ENCODE results near the gene WDR88. TPM values are rescaled to one million over a fixed set of nuclear protein-coding genes. Genes with fewer than 3 reads are reported as not detected.

The WDR88 gene
- total and polyA plus RNA-seq, 2 donors from 2014 or later: not detected

DNA sequence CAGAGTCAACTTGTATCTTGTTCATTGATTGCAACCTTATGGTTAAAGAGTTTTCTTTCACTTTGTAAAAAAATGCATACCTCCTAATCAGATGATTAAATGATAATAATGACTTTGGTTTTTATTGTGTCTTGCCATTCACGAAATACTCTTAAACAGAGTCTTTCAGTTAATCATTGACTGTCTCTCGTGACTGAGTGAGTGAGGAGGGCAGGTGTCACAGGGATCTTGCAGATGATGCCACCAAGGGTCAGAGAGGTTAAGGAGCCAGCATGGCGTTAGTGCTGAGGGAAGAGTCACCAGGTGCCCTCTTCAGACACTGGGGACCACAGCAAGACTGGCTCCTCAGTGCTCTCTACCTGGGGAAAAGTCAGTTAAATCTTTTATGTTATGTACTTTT lies 42.9 kb upstream of the WDR88 start:
- no peak for FAIRE-seq
- H3K36me3 ChIP-seq (ENCODE audit: control insufficient read depth in 2 of 3, insufficient read depth in 3 of 3, low read length in 3 of 3): peaks cover 0 to 34% (median 9%) of the 10 kb centered on the region in 3 donors

DNA sequence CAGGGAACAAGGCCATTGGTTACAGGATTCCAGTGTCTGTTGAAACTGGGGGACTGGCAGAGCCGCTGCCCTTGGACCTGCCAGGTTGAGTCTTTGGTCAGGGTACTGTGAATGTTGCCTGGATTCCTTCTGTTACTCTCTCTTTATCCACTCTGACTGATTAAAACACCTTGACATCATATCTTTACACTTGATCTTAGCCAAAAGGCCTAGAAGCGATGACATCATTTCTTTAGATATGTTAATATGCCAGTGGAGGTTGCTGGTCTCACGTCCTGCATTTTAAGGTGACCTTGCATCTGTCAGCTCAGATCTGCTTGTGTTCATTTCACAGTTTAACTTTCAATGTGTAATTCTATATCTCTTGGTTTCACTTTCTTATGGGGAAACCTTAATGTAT lies 41.7 kb upstream of the WDR88 start:
- no peak for DNase-seq
- Histone ChIP-seq H3K9me3 (ENCODE audit: control insufficient read depth in 2 of 3, insufficient read depth in 1 of 3, low read length in 3 of 3) (no peaks in the 10 kb centered on the region), H3K27me3 (ENCODE audit: control insufficient read depth, insufficient read depth, low read length) (no peaks in the 10 kb centered on the region), H3K4me3 (ENCODE audit: low read length in 3 of 3) (no peak overlapping the region), H3K4me1 (ENCODE audit: control insufficient read depth in 2 of 3, insufficient read depth in 2 of 3, low read depth in 1 of 3, low read length in 3 of 3) (peaks cover 3 to 17% (median 12%) of the 10 kb centered on the region in 3 donors), H3K36me3 (ENCODE audit: control insufficient read depth in 2 of 3, insufficient read depth in 3 of 3, low read length in 3 of 3) (peaks cover 0 to 34% (median 11%) of the 10 kb centered on the region in 3 donors), H3K9ac (ENCODE audit: low read length in 3 of 3) (no peak overlapping the region), H3K27ac (ENCODE audit: low read depth in 2 of 2, low read length in 2 of 2) (no peak overlapping the region)
- TF ChIP-seq, protein P1, sequence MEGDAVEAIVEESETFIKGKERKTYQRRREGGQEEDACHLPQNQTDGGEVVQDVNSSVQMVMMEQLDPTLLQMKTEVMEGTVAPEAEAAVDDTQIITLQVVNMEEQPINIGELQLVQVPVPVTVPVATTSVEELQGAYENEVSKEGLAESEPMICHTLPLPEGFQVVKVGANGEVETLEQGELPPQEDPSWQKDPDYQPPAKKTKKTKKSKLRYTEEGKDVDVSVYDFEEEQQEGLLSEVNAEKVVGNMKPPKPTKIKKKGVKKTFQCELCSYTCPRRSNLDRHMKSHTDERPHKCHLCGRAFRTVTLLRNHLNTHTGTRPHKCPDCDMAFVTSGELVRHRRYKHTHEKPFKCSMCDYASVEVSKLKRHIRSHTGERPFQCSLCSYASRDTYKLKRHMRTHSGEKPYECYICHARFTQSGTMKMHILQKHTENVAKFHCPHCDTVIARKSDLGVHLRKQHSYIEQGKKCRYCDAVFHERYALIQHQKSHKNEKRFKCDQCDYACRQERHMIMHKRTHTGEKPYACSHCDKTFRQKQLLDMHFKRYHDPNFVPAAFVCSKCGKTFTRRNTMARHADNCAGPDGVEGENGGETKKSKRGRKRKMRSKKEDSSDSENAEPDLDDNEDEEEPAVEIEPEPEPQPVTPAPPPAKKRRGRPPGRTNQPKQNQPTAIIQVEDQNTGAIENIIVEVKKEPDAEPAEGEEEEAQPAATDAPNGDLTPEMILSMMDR (IDR thresholded peaks at IDR 0.05; ENCODE audit: borderline replicate concordance, extremely low read depth, insufficient read depth): no peak
- intact Hi-C loops (cut with DNase I): no loop called here
- FAIRE-seq: no peak

More for the DNA sequence above, 42.9 kb upstream of the WDR88 start:
- intact Hi-C loops (cut with DNase I): no loop called here
- Histone ChIP-seq H3K4me1 (ENCODE audit: control insufficient read depth in 2 of 3, insufficient read depth in 2 of 3, low read depth in 1 of 3, low read length in 3 of 3) (peaks cover 3 to 9% (median 8%) of the 10 kb centered on the region in 3 donors), H3K27ac (ENCODE audit: low read depth in 2 of 2, low read length in 2 of 2) (no peak overlapping the region), H3K27me3 (ENCODE audit: control insufficient read depth, insufficient read depth, low read length) (no peaks in the 10 kb centered on the region), H3K9ac (ENCODE audit: low read length in 3 of 3) (no peak overlapping the region), H3K4me3 (ENCODE audit: low read length in 3 of 3) (no peak overlapping the region), H3K9me3 (ENCODE audit: control insufficient read depth in 2 of 3, insufficient read depth in 1 of 3, low read length in 3 of 3) (no peaks in the 10 kb centered on the region)
- TF ChIP-seq, protein P1 (IDR thresholded peaks at IDR 0.05; ENCODE audit: borderline replicate concordance, extremely low read depth, insufficient read depth): no peak
- DNase-seq: no peak

DNA sequence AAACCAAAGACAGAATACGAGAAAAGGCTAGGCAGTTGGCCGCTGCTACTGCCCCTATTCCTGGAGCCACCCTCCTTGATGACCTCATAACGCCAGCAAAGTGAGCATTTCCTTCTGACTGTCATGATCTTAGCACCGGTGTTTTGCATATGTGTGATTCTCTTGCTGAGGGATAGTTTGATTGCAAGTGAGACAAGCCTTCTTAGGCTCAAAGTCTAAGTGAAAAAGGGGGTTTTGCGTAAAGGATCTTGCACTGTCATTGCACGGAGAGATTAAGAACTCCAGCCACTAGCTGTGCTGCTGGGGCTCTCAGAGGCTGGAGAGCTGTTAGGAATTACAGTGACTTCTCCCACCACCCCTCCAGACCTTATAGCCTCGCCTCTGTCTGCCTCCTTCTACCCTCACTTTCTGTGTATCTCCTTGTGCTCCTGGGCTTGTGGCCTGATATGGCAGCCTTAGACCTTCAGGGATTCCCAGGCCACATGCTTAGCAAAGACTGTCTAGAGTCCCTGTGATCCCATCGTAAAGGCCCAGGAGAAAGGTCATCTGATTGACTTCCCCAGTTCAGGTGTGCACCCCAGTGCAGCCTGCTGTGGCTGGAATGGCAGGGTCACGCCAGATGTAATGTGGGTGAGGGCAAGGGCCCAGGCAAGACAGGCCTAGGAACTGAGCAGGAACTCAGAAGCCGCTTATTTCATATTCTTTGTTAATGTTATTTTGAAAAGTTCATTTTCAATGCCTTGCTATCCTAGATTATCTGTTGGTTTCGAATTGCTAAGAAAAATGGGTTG lies 38.3 kb upstream of the WDR88 start:
- DNase-seq (peak in 1 of 5 donors; percentile 22), FAIRE-seq (no peak)
- no peak overlapping the region for H3K4me3 ChIP-seq (ENCODE audit: low read length in 3 of 3)
- TF ChIP-seq, protein P1 (IDR thresholded peaks at IDR 0.05; ENCODE audit: borderline replicate concordance, extremely low read depth, insufficient read depth): no peak
- peaks cover 3 to 17% (median 12%) of the 10 kb centered on the region in 3 donors for H3K4me1 ChIP-seq (ENCODE audit: control insufficient read depth in 2 of 3, insufficient read depth in 2 of 3, low read depth in 1 of 3, low read length in 3 of 3)
- intact Hi-C loops (cut with DNase I): no loop called here
- H3K27me3 ChIP-seq (ENCODE audit: control insufficient read depth, insufficient read depth, low read length): no peaks in the 10 kb centered on the region
- peak overlapping the region in 1 of 2 donors; percentile 63 for H3K27ac ChIP-seq (ENCODE audit: low read depth in 2 of 2, low read length in 2 of 2)
- H3K36me3 ChIP-seq (ENCODE audit: control insufficient read depth in 2 of 3, insufficient read depth in 3 of 3, low read length in 3 of 3): peaks cover 3 to 56% (median 24%) of the 10 kb centered on the region in 3 donors
- peak overlapping the region in 1 of 3 donors; percentile 34 for H3K9ac ChIP-seq (ENCODE audit: low read length in 3 of 3)
- H3K9me3 ChIP-seq (ENCODE audit: control insufficient read depth in 2 of 3, insufficient read depth in 1 of 3, low read length in 3 of 3): no peaks in the 10 kb centered on the region

All from kidney (tissue), 14 donors.